Naive thymus-derived CD4-positive, alpha-beta T cell (primary cell): ENCODE results near the gene TMEM178B. TPM values are rescaled to one million over a fixed set of nuclear protein-coding genes. Genes with fewer than 3 reads are reported as not detected.

Experiments
- ATAC-seq: fragments of 150-1000 bp; cut with Tn5 transposase; 2 replicates; pipeline ENCODE4 v1.10.0; 2021; ENCODE audit warnings: mild to moderate bottlenecking, moderate library complexity
- CTCF ChIA-PET: fragments of 350-600 bp; sonication (Branson Sonifier 250); formaldehyde crosslinking; loops from one replicate; lab custom pipeline; 2021; ENCODE audit warnings: antibody characterized with exemption; lab: Charles Lee
- POLR2A ChIA-PET: fragments of 350-600 bp; sonication (Branson Sonifier 250); formaldehyde crosslinking; loops from one replicate; lab custom pipeline; 2021; ENCODE audit warnings: antibody characterized with exemption, inconsistent platforms; lab: Charles Lee
- DNase-seq, 9 donors: peaks; one replicate each; pipeline versions ENCODE4 v3.0.0 to v3.0.0-alpha.2; 2020 to 2022; ENCODE audit warnings: mixed read lengths in 1 of 9
- H3K27ac ChIP-seq: one replicate; pipeline ENCODE4 v1.7.0; 2013; ENCODE audit warnings: mild to moderate bottlenecking, low read depth, low read length, moderate library complexity
- H3K27me3 ChIP-seq, 2 donors: one replicate each; pipeline ENCODE4 v1.7.0; 2013; ENCODE audit warnings: low read length in 2 of 2, mild to moderate bottlenecking in 2 of 2, moderate library complexity in 2 of 2; ENCODE audit not compliant: control insufficient read depth in 2 of 2, insufficient read depth in 2 of 2
- H3K36me3 ChIP-seq, 3 experiments: 1 replicate in 2 of 3; 2 replicates in 1 of 3; pipeline ENCODE4 v1.7.0; 2013; ENCODE audit warnings: low read length in 3 of 3, mild to moderate bottlenecking in 3 of 3, moderate library complexity in 1 of 3; ENCODE audit not compliant: insufficient read depth in 3 of 3, control insufficient read depth in 2 of 3
- H3K4me1 ChIP-seq, 2 donors: one replicate each; pipeline ENCODE4 v1.7.0; 2013; ENCODE audit warnings: low read length in 2 of 2, mild to moderate bottlenecking in 2 of 2, moderate library complexity in 1 of 2; ENCODE audit not compliant: control insufficient read depth in 2 of 2, insufficient read depth in 2 of 2
- H3K4me3 ChIP-seq: 2 replicates; pipeline ENCODE4 v1.7.0; 2013; ENCODE audit warnings: mild to moderate bottlenecking, low read length
- H3K9me3 ChIP-seq, 3 experiments: 1 replicate in 2 of 3; 2 replicates in 1 of 3; pipeline ENCODE4 v1.7.0; 2013; ENCODE audit warnings: low read length in 3 of 3; ENCODE audit not compliant: control insufficient read depth in 2 of 3
- H3K27ac Mint-ChIP-seq, 9 donors: one replicate each; pipeline ENCODE4 v1.8.0; 2020 to 2022; ENCODE audit warnings: mixed read lengths in 9 of 9, mild to moderate bottlenecking in 8 of 9, moderate library complexity in 5 of 9, inconsistent platforms in 2 of 9
- H3K27me3 Mint-ChIP-seq, 5 donors: one replicate each; pipeline ENCODE4 v1.8.0; 2021 to 2022; ENCODE audit warnings: mixed read lengths in 5 of 5, mild to moderate bottlenecking in 1 of 5
- H3K36me3 Mint-ChIP-seq, 5 donors: one replicate each; pipeline ENCODE4 v1.8.0; 2020 to 2022; ENCODE audit warnings: mixed read lengths in 5 of 5, mild to moderate bottlenecking in 3 of 5, inconsistent platforms in 1 of 5
- H3K4me1 Mint-ChIP-seq, 7 donors: one replicate each; pipeline ENCODE4 v1.8.0; 2020 to 2022; ENCODE audit warnings: mixed read lengths in 7 of 7, mild to moderate bottlenecking in 3 of 7, inconsistent platforms in 1 of 7
- H3K4me3 Mint-ChIP-seq, 10 donors: one replicate each; pipeline ENCODE4 v1.8.0; 2020 to 2022; ENCODE audit warnings: mild to moderate bottlenecking in 10 of 10, mixed read lengths in 10 of 10, moderate library complexity in 6 of 10, inconsistent platforms in 2 of 10
- H3K9me3 Mint-ChIP-seq, 11 donors: one replicate each; pipeline ENCODE4 v1.8.0; 2020 to 2022; ENCODE audit warnings: mixed read lengths in 11 of 11, mild to moderate bottlenecking in 4 of 11, inconsistent platforms in 1 of 11, moderate library complexity in 1 of 11
- intact Hi-C, 2 donors: fragments of 100-400 bp; cut with micrococcal nuclease; formaldehyde crosslinking; loops; one replicate each; pipeline ENCODE4 v1.15.1; 2023
- polyA plus RNA-seq, 2 donors: library from polyadenylated mRNA; unstranded; fragments of 300-500 nt; fragmentation: Illumina TruSeq; gene quantifications; one replicate each; pipeline ENCODE4 v1.2.3, GENCODE V29; 2021
- total RNA-seq, 6 experiments: library from RNA in 5 of 6; stranded (reverse) in 5 of 6; gene quantifications; 1 replicate in 5 of 6; 2 replicates in 1 of 6; pipeline ENCODE4 v1.2.3 and lab custom pipeline; 2021 to 2026

TMEM178B gene
- total and polyA plus RNA-seq, 7 experiments from 2014 or later: 0.05 to 3.0 (median 0.10) TPM; not detected in 4

DNA sequence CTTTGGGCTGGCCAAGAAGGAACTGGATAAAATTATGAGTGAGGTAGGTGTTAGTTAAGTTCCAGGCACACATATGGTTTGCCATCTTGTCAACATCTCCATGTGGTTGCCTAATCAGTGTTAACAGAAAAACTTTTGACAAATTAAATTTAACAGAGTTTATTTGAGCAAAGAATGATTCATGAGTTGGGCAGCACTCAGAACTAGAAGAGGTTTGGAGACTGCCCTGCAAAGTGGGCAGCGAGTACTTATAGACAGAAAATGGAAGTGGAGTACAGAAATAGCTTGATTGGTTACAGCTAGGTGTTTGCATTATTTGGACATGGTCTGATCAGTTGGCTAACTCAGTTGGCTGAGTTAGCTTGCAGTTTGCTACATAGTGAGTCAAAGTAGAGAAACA lies 439.9 kb downstream of the TMEM178B start:
- Histone ChIP-seq H3K27ac (no peak overlapping the region), H3K36me3 (no peaks in the 10 kb centered on the region), H3K9me3 (peaks cover 0 to 3% (median 0%) of the 10 kb centered on the region in 3 experiments), H3K4me1 (no peaks in the 10 kb centered on the region), H3K4me3 (no peak overlapping the region), H3K27me3 (no peaks in the 10 kb centered on the region)
- no peak overlapping the region for H3K27ac Mint-ChIP-seq
- intact Hi-C loops: no loop called here
- ATAC-seq (no peak), DNase-seq (no peak)
- peaks cover 2 to 20% (median 6%) of the 10 kb centered on the region in 11 donors for H3K9me3 Mint-ChIP-seq
- H3K36me3 Mint-ChIP-seq: peaks cover 0 to 8% (median 3%) of the 10 kb centered on the region in 5 donors
- peaks cover 8 to 16% (median 13%) of the 10 kb centered on the region in 7 donors for H3K4me1 Mint-ChIP-seq
- ChIA-PET CTCF (no interaction called here), POLR2A (no interaction called here)
- H3K4me3 Mint-ChIP-seq: no peak overlapping the region
- peaks cover 59 to 73% (median 62%) of the 10 kb centered on the region in 5 donors for H3K27me3 Mint-ChIP-seq

- ChIA-PET POLR2A (no interaction called here), CTCF (no interaction called here)
- Mint-ChIP-seq H3K27ac (no peak overlapping the region), H3K4me3 (no peak overlapping the region), H3K36me3 (peaks cover 0 to 6% (median 0%) of the 10 kb centered on the region in 5 donors), H3K4me1 (peaks cover 8 to 13% (median 10%) of the 10 kb centered on the region in 7 donors), H3K27me3 (peaks cover 44 to 58% (median 48%) of the 10 kb centered on the region in 5 donors), H3K9me3 (peaks cover 2 to 18% (median 6%) of the 10 kb centered on the region in 11 donors)
- H3K27ac ChIP-seq: no peak overlapping the region
- no peak overlapping the region for H3K4me3 ChIP-seq
- no peaks in the 10 kb centered on the region for H3K4me1 ChIP-seq
- H3K27me3 ChIP-seq: no peaks in the 10 kb centered on the region
- intact Hi-C loops: no loop called here
- ATAC-seq (no peak), DNase-seq (no peak)
- peaks cover 0 to 3% (median 0%) of the 10 kb centered on the region in 3 experiments for H3K9me3 ChIP-seq
- H3K36me3 ChIP-seq: no peaks in the 10 kb centered on the region
These were observed 442.1 kb downstream of the TMEM178B start for GRCh38 chr7:141515941-141516340.

- peaks cover 0 to 3% of the 10 kb centered on the region in 2 donors for H3K27me3 ChIP-seq
- H3K4me3 ChIP-seq: no peak overlapping the region
- ChIA-PET CTCF (no interaction called here), POLR2A (interaction anchor here (0.7 kb wide), 1 partner anchor 281 kb away, joined by 3 read pairs; no protein-coding TSS in a partner anchor)
- peaks cover 0 to 2% (median 0%) of the 10 kb centered on the region in 11 donors for H3K9me3 Mint-ChIP-seq
- ATAC-seq (no peak), DNase-seq (no peak)
- H3K27me3 Mint-ChIP-seq: peaks cover 12 to 25% (median 22%) of the 10 kb centered on the region in 5 donors
- peaks cover 0 to 2% (median 0%) of the 10 kb centered on the region in 7 donors for H3K4me1 Mint-ChIP-seq
- H3K27ac Mint-ChIP-seq: no peak overlapping the region
- H3K27ac ChIP-seq: no peak overlapping the region
- no peaks in the 10 kb centered on the region for H3K36me3 Mint-ChIP-seq
- H3K9me3 ChIP-seq: no peaks in the 10 kb centered on the region
- H3K4me3 Mint-ChIP-seq: no peak overlapping the region
- intact Hi-C loops: no loop called here
- H3K36me3 ChIP-seq: no peaks in the 10 kb centered on the region
- H3K4me1 ChIP-seq: no peaks in the 10 kb centered on the region
These were observed 445.8 kb downstream of the TMEM178B start for GRCh38 chr7:141519623-141520022.

GRCh38 chr7:141522657-141523342 lies 448.9 kb downstream of the TMEM178B start:
- no peak for DNase-seq
- POLR2A ChIA-PET: interaction anchor here (0.7 kb wide), 1 partner anchor 28 kb away, joined by 3 read pairs; the partner anchor contains the start of gene AGK
- H3K36me3 Mint-ChIP-seq: peaks cover 0 to 5% (median 0%) of the 10 kb centered on the region in 5 donors

DNA sequence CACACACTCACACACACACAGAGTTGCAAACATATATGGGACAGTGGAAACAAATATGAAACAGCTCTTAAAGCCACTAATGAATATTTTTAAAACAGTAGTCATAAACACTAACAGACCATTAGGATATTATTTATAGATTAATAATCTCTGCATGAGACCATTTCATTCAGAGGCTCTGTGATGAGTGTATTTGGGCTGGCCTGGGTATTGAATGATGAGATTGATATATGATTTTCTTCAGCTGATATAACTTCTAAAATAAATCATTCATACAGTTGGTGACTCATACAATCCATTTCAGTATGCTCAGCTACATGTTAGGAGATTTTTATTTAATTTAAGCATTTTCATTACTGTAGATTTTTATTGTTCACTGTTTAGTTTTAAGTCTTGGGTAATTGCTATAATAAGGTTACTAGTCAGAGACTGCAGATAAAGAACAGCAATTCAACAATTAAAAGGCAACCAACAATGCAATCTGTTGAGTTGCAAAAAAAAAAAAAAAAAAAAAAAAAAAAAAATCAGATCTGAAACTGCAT lies 452.2 kb downstream of the TMEM178B start:
- ATAC-seq: no peak
- H3K36me3 ChIP-seq: no peaks in the 10 kb centered on the region
- peaks cover 0 to 3% of the 10 kb centered on the region in 2 donors for H3K27me3 ChIP-seq
- CTCF ChIA-PET: no interaction called here
- Mint-ChIP-seq H3K9me3 (no peaks in the 10 kb centered on the region), H3K4me3 (no peak overlapping the region), H3K27me3 (peaks cover 20 to 32% (median 25%) of the 10 kb centered on the region in 5 donors), H3K36me3 (peaks cover 0 to 5% (median 0%) of the 10 kb centered on the region in 5 donors), H3K27ac (no peak overlapping the region), H3K4me1 (no peaks in the 10 kb centered on the region)
- intact Hi-C loops: no loop called here
- no peak for DNase-seq
- H3K27ac ChIP-seq: no peak overlapping the region
- no peak overlapping the region for H3K4me3 ChIP-seq
- POLR2A ChIA-PET: interaction anchor here (0.6 kb wide), 1 partner anchor 517 kb away, joined by 4 read pairs; no protein-coding TSS in a partner anchor
- no peaks in the 10 kb centered on the region for H3K9me3 ChIP-seq
- no peaks in the 10 kb centered on the region for H3K4me1 ChIP-seq

More at GRCh38 chr7:141522657-141523342, 448.9 kb downstream of the TMEM178B start:
- Histone ChIP-seq H3K36me3 (no peaks in the 10 kb centered on the region), H3K9me3 (no peaks in the 10 kb centered on the region), H3K4me3 (no peak overlapping the region), H3K27ac (no peak overlapping the region), H3K4me1 (no peaks in the 10 kb centered on the region), H3K27me3 (peaks cover 0 to 3% of the 10 kb centered on the region in 2 donors)
- H3K4me1 Mint-ChIP-seq: no peaks in the 10 kb centered on the region
- CTCF ChIA-PET: interaction anchor here (0.9 kb wide), 1 partner anchor 11 kb away, joined by 4 read pairs; no protein-coding TSS in a partner anchor
- H3K27ac Mint-ChIP-seq: no peak overlapping the region
- no peak overlapping the region for H3K4me3 Mint-ChIP-seq
- peaks cover 16 to 24% (median 21%) of the 10 kb centered on the region in 5 donors for H3K27me3 Mint-ChIP-seq
- intact Hi-C loops: no loop called here
- H3K9me3 Mint-ChIP-seq: no peaks in the 10 kb centered on the region
- ATAC-seq: no peak

GRCh38 chr7:141527076-141527475 lies 453.2 kb downstream of the TMEM178B start:
- DNase-seq: no peak
- Histone ChIP-seq H3K36me3 (no peaks in the 10 kb centered on the region), H3K4me1 (no peaks in the 10 kb centered on the region), H3K27me3 (peaks cover 0 to 1% of the 10 kb centered on the region in 2 donors), H3K9me3 (no peaks in the 10 kb centered on the region), H3K27ac (no peak overlapping the region), H3K4me3 (no peak overlapping the region)
- Mint-ChIP-seq H3K9me3 (no peaks in the 10 kb centered on the region), H3K4me1 (no peaks in the 10 kb centered on the region), H3K27ac (no peak overlapping the region), H3K4me3 (no peak overlapping the region), H3K36me3 (peaks cover 0 to 5% (median 0%) of the 10 kb centered on the region in 5 donors), H3K27me3 (peaks cover 20 to 30% (median 27%) of the 10 kb centered on the region in 5 donors)
- ChIA-PET POLR2A (no interaction called here), CTCF (no interaction called here)
- intact Hi-C loops: no loop called here
- no peak for ATAC-seq
